ENCODE data around the gene SMIM32. TPM values are rescaled to one million over a fixed set of nuclear protein-coding genes. Genes with fewer than 3 reads are reported as not detected.
A peak's percentile ranks its signal among the peaks of the same experiment; 100 is the strongest.

SMIM32 gene
- total and polyA plus RNA-seq, 2 donors (not counting 1 experiment from before 2014, with no cell fraction given) = not detected

- H3K9me3 Mint-ChIP-seq (ENCODE audit: insufficient read depth) = no peaks in the 10 kb centered on the region
- 17% methylated on average over 2 of the region's 10 CpGs for WGBS (ENCODE audit: insufficient coverage)
Observed at GRCh38 chr5:136212252-136212721, 19.3 kb upstream of the SMIM32 start.

More at GRCh38 chr5:136212252-136212721, 19.3 kb upstream of the SMIM32 start:
- Histone ChIP-seq H3K36me3 (replicated peaks in 1 of 2; ENCODE audit: control extremely low read depth in 1 of 2, control insufficient read depth in 1 of 2, extremely low read depth in 1 of 2, insufficient read depth in 2 of 2, low read length in 1 of 2) (no peaks in the 10 kb centered on the region), H3K9me3 (ENCODE audit: control extremely low read depth in 1 of 3, control insufficient read depth in 2 of 3, insufficient read depth in 1 of 3, low read length in 2 of 3) (no peaks in the 10 kb centered on the region), H3K27ac (ENCODE audit: low read length in 2 of 2) (no peak overlapping the region), H3K79me2 (ENCODE audit: control insufficient read depth, insufficient read depth, low read length) (no peaks in the 10 kb centered on the region), H4K20me1 (ENCODE audit: control insufficient read depth, insufficient read depth, low read length, poor library complexity, severe bottlenecking) (no peaks in the 10 kb centered on the region), H3K4me1 (ENCODE audit: control insufficient read depth in 2 of 2, insufficient read depth in 2 of 2, low read length in 2 of 2) (no peaks in the 10 kb centered on the region), H3K27me3 (replicated peaks in 1 of 4; ENCODE audit: control extremely low read depth in 1 of 4, control insufficient read depth in 3 of 4, insufficient read depth in 4 of 4, low read length in 3 of 4) (peaks cover 0 to 11% (median 2%) of the 10 kb centered on the region in 4 experiments), H3K4me3 (ENCODE audit: control extremely low read depth in 1 of 5, extremely low read depth in 1 of 5, insufficient read depth in 1 of 5, low read depth in 2 of 5, low read length in 4 of 5) (no peak overlapping the region), H3K4me2 (replicated peaks; ENCODE audit: low read depth, low read length, poor library complexity, severe bottlenecking) (no peak overlapping the region), H3K9ac (ENCODE audit: low read length) (no peak overlapping the region), H2AFZ (ENCODE audit: insufficient read depth, low read depth, low read length, poor library complexity, severe bottlenecking) (no peak overlapping the region)
- CTCF ChIA-PET = interaction anchor here (0.9 to 5.3 kb wide), 16 partner anchors 12 to 750 kb away, joined by 3 to 23 read pairs (median 4); partner anchors contain the start of gene SMIM32
- no peaks in the 10 kb centered on the region for H3K4me1 Mint-ChIP-seq
- ATAC-seq (ENCODE audit: low read depth) (no peak), DNase-seq (peak; percentile 54)
- H3K27ac Mint-ChIP-seq = no peak overlapping the region
- H3K27me3 Mint-ChIP-seq = peaks cover 32% of the 10 kb centered on the region
- no peak for TF ChIP-seq EZH2 (IDR thresholded peaks at IDR 0.05; ENCODE audit: borderline replicate concordance, insufficient read depth, low read depth, low read length, poor library complexity, severe bottlenecking)
- peak; percentile 88 for TF ChIP-seq CTCF (IDR thresholded peaks at IDR 0.05)
- no peak overlapping the region for H3K4me3 Mint-ChIP-seq
- POLR2A ChIA-PET = no interaction called here
- intact Hi-C loops (cut with micrococcal nuclease) = loop anchor here (1.0 to 2.0 kb wide), 2 partner anchors 267 to 745 kb away; no protein-coding TSS in a partner anchor

All from B cell (primary cell).